Osteocyte (in vitro differentiated cells): Measurements from ENCODE around the gene BCL6B. TPM values are rescaled to one million over a fixed set of nuclear protein-coding genes. Genes with fewer than 3 reads are reported as not detected.
"Not testable (repeated sequence)": the region's sequence is repeated elsewhere in the genome, so short reads cannot be mapped to it uniquely, and the experiment has no call there.

Experiments
- DNase-seq: peaks from one replicate; pipeline ENCODE4 v3.0.0; 2021; ENCODE audit warnings: mixed read lengths; ENCODE audit not compliant: unreplicated experiment; ENCODE audit errors: extremely low spot score
- H3K27ac Mint-ChIP-seq: one replicate; pipeline ENCODE4 v1.8.0; 2021; ENCODE audit warnings: mild to moderate bottlenecking, mixed read lengths; ENCODE audit not compliant: unreplicated experiment
- H3K27me3 Mint-ChIP-seq: one replicate; pipeline ENCODE4 v1.8.0; 2021; ENCODE audit warnings: mixed read lengths; ENCODE audit not compliant: unreplicated experiment
- H3K36me3 Mint-ChIP-seq: one replicate; pipeline ENCODE4 v1.8.0; 2021; ENCODE audit warnings: mixed read lengths; ENCODE audit not compliant: unreplicated experiment
- H3K4me1 Mint-ChIP-seq: one replicate; pipeline ENCODE4 v1.8.0; 2021; ENCODE audit warnings: mixed read lengths; ENCODE audit not compliant: unreplicated experiment
- H3K4me3 Mint-ChIP-seq: one replicate; pipeline ENCODE4 v1.8.0; 2021; ENCODE audit warnings: mild to moderate bottlenecking, moderate library complexity, mixed read lengths; ENCODE audit not compliant: unreplicated experiment
- H3K9me3 Mint-ChIP-seq: one replicate; pipeline ENCODE4 v1.8.0; 2021; ENCODE audit warnings: mixed read lengths; ENCODE audit not compliant: unreplicated experiment
- CTCF ChIP-seq: fragments of 200-600 bp; sonication (generic); IDR thresholded peaks from 2 replicates; pipeline ENCODE4 v1.5.0; 2021; ENCODE audit warnings: antibody characterized with exemption, mild to moderate bottlenecking, moderate library complexity
- total RNA-seq: library from RNA; stranded (reverse); gene quantifications from 2 replicates; pipeline ENCODE4 v1.2.1, GENCODE V29; 2021

BCL6B gene
- total RNA-seq, 1 donor from 2014 or later: not detected

- TF ChIP-seq CTCF: no peak
- Mint-ChIP-seq H3K9me3 (no peaks in the 10 kb centered on the region), H3K4me3 (no peak overlapping the region), H3K36me3 (no peaks in the 10 kb centered on the region), H3K27me3 (no peaks in the 10 kb centered on the region), H3K27ac (no peak overlapping the region), H3K4me1 (no peaks in the 10 kb centered on the region)
- DNase-seq: no peak
These were observed 33.1 kb upstream of the BCL6B start for GRCh38 chr17:6989779-6990178.

DNA sequence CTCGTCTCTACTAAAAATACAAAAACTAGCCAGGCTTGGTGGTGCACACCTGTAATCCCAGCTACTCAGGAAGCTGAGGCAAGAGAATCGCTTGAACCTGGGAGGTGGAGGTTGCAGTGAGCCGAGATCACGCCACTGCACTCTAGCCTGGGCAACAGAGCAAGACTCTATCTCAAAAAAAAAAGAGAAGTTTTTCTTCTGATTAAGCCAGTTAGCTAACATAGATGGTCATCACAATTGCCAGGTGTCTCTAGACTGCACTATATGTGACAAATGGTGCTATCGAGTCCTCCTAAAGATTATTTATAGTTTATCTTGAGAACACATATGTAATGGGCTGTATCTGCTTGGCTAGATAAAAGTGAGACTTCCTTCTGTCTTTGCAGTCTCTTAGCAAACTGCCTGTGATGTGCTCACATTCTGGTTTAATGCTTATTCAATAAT is 29.2 kb upstream of the BCL6B start:
- not testable (repeated sequence) for H3K27ac Mint-ChIP-seq, H3K9me3 Mint-ChIP-seq, H3K4me3 Mint-ChIP-seq, H3K4me1 Mint-ChIP-seq, DNase-seq, H3K27me3 Mint-ChIP-seq
- H3K36me3 Mint-ChIP-seq: peaks cover 12% of the 10 kb centered on the region

GRCh38 chr17:6994118-6994598 is 28.7 kb upstream of the BCL6B start:
- no peak overlapping the region for H3K27ac Mint-ChIP-seq
- H3K4me1 Mint-ChIP-seq: no peaks in the 10 kb centered on the region
- DNase-seq: no peak
- no peaks in the 10 kb centered on the region for H3K27me3 Mint-ChIP-seq
- TF ChIP-seq CTCF: no peak
- H3K4me3 Mint-ChIP-seq: no peak overlapping the region
- no peaks in the 10 kb centered on the region for H3K9me3 Mint-ChIP-seq
- H3K36me3 Mint-ChIP-seq: peaks cover 16% of the 10 kb centered on the region

- Mint-ChIP-seq H3K36me3 (peaks cover 22% of the 10 kb centered on the region), H3K4me3 (no peak overlapping the region), H3K27me3 (no peaks in the 10 kb centered on the region), H3K27ac (no peak overlapping the region), H3K4me1 (no peaks in the 10 kb centered on the region), H3K9me3 (no peaks in the 10 kb centered on the region)
- DNase-seq: no peak
- no peak for TF ChIP-seq CTCF
These were observed 28.1 kb upstream of the BCL6B start for GRCh38 chr17:6994666-6995256.

DNA sequence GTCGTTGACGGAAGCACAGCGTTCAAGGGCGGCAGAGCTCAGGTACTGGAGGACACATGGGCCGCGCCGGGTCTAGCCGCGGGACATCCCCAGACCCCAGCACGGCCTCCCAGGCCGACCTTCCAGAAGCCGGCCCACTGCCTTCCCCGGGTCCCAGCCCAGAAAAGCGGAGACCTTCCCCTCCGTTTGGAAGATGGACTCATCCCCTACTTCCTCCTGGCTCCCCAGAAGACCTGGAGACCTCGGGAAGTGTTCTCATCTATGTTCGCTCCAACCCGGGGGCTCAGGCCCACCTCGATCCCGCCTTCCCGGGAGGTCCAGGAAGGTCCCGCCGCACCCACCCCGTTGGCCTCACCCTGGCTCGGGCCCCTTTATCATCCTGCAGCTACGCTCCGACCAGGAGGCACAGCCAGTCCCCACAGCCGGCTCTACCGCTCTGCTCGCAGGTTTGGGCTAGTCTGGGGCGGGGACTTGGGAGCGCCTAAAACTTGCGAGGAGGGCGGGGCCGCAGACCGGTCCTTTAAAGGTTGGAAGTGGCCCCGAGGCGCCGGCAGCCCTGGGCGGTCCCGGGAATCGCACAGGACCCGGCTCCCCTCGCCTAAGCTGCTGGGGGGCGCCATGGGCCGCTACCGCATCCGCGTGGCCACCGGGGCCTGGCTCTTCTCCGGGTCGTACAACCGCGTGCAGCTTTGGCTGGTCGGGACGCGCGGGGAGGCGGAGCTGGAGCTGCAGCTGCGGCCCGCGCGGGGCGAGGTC is 27.2 kb upstream of the BCL6B start, which contains the start of gene ALOX12:
Gene ALOX12, plus strand, starts transcription at position 550 of the 756 bp plus-strand sequence. Its CDS starts 69 bp downstream, at position 619.
- H3K9me3 Mint-ChIP-seq: no peaks in the 10 kb centered on the region
- H3K27me3 Mint-ChIP-seq: no peaks in the 10 kb centered on the region
- DNase-seq: no peak
- H3K27ac Mint-ChIP-seq: no peak within 1 kb of the TSS
- H3K4me1 Mint-ChIP-seq: no peaks in the 10 kb centered on the region
- no peak for TF ChIP-seq CTCF
- peaks cover 28% of the 10 kb centered on the region for H3K36me3 Mint-ChIP-seq
- no peak within 1 kb of the TSS for H3K4me3 Mint-ChIP-seq
